B cell (primary cell): ENCODE results near the gene FRMPD2. TPM values are rescaled to one million over a fixed set of nuclear protein-coding genes. Genes with fewer than 3 reads are reported as not detected.

Experiments
- ATAC-seq: fragments of 200-7000 bp; cut with Tn5 transposase; one replicate; pipeline ENCODE4 v1.10.0; 2021; ENCODE audit warnings: low read depth, mild to moderate bottlenecking, moderate number of reproducible peaks, moderate library complexity
- CTCF ChIA-PET: fragments of 350-600 bp; sonication (Branson Sonifier 250); formaldehyde crosslinking; loops from one replicate; lab custom pipeline; 2021; ENCODE audit warnings: antibody characterized with exemption, inconsistent platforms; lab: Charles Lee
- POLR2A ChIA-PET: fragments of 350-600 bp; sonication (Branson Sonifier 250); formaldehyde crosslinking; loops from one replicate; lab custom pipeline; 2021; ENCODE audit warnings: antibody characterized with exemption; lab: Charles Lee
- DNase-seq: peaks from one replicate; pipeline ENCODE4 v3.0.0; 2013
- H2AFZ ChIP-seq: 2 replicates; pipeline ENCODE4 v1.6.1; 2012; ENCODE audit warnings: mild to moderate bottlenecking, low read depth, low read length; ENCODE audit not compliant: insufficient read depth, poor library complexity, severe bottlenecking
- H3K27ac ChIP-seq, 2 donors: 1 replicate in 1 of 2; 2 replicates in 1 of 2; pipeline ENCODE4 v1.5.1; 2012 to 2013; ENCODE audit warnings: low read length in 2 of 2, mild to moderate bottlenecking in 2 of 2, moderate library complexity in 1 of 2
- H3K27me3 ChIP-seq, 4 experiments: fragments of 200-600 bp in 1 of 4; sonication (generic) in 1 of 4; replicated peaks in 1 of 4; 1 replicate in 2 of 4; 2 replicates in 2 of 4; pipeline versions ENCODE4 v1.6.1 to v1.7.0; 2013 to 2016; ENCODE audit warnings: low read length in 3 of 4, mild to moderate bottlenecking in 2 of 4, mixed read lengths in 1 of 4, moderate library complexity in 1 of 4; ENCODE audit not compliant: insufficient read depth in 4 of 4, control insufficient read depth in 3 of 4; ENCODE audit errors: control extremely low read depth in 1 of 4
- H3K36me3 ChIP-seq, 2 experiments: replicated peaks in 1 of 2; 1 replicate in 1 of 2; 2 replicates in 1 of 2; pipeline versions ENCODE4 v1.6.1 to v1.7.1; 2013; ENCODE audit warnings: low read length in 1 of 2; ENCODE audit not compliant: insufficient read depth in 2 of 2, control insufficient read depth in 1 of 2; ENCODE audit errors: control extremely low read depth in 1 of 2, extremely low read depth in 1 of 2
- H3K4me1 ChIP-seq, 2 donors: fragments of 200-600 bp in 1 of 2; sonication (generic) in 1 of 2; 1 replicate in 1 of 2; 2 replicates in 1 of 2; pipeline versions ENCODE4 v1.5.1 to v1.6.1; 2013 to 2017; ENCODE audit warnings: low read length in 2 of 2; ENCODE audit not compliant: control insufficient read depth in 2 of 2, insufficient read depth in 2 of 2
- H3K4me2 ChIP-seq: replicated peaks from 2 replicates; pipeline ENCODE3; 2012; ENCODE audit warnings: mild to moderate bottlenecking, low read depth, low read length; ENCODE audit not compliant: poor library complexity, severe bottlenecking
- H3K4me3 ChIP-seq, 5 experiments: fragments of 200-600 bp in 1 of 5; sonication (generic) in 1 of 5; 1 replicate in 3 of 5; 2 replicates in 2 of 5; pipeline versions ENCODE4 v1.5.1 to v1.7.0; 2011 to 2016; ENCODE audit warnings: low read length in 4 of 5, mild to moderate bottlenecking in 4 of 5, low read depth in 2 of 5, control low read depth in 1 of 5, moderate library complexity in 1 of 5; ENCODE audit not compliant: insufficient read depth in 1 of 5; ENCODE audit errors: control extremely low read depth in 1 of 5, extremely low read depth in 1 of 5
- H3K79me2 ChIP-seq: fragments of 200-600 bp; sonication (generic); one replicate; pipeline ENCODE4 v1.6.0; 2016; ENCODE audit warnings: low read length; ENCODE audit not compliant: control insufficient read depth, insufficient read depth
- H3K9ac ChIP-seq: fragments of 200-600 bp; sonication (generic); 2 replicates; pipeline ENCODE4 v1.6.1; 2017; ENCODE audit warnings: mild to moderate bottlenecking, low read length, moderate library complexity
- H3K9me3 ChIP-seq, 3 donors: one replicate each; pipeline versions ENCODE4 v1.6.1 to v1.7.1; 2013; ENCODE audit warnings: low read length in 2 of 3; ENCODE audit not compliant: control insufficient read depth in 2 of 3, insufficient read depth in 1 of 3; ENCODE audit errors: control extremely low read depth in 1 of 3
- H4K20me1 ChIP-seq: 2 replicates; pipeline ENCODE4 v1.6.0; 2012; ENCODE audit warnings: mild to moderate bottlenecking, low read length; ENCODE audit not compliant: insufficient read depth, control insufficient read depth, poor library complexity, severe bottlenecking
- H3K27ac Mint-ChIP-seq: one replicate; pipeline ENCODE4 v1.8.0; 2021; ENCODE audit warnings: mixed read lengths
- H3K27me3 Mint-ChIP-seq: one replicate; pipeline ENCODE4 v1.8.0; 2021; ENCODE audit warnings: mixed read lengths
- H3K4me1 Mint-ChIP-seq: one replicate; pipeline ENCODE4 v1.8.0; 2021; ENCODE audit warnings: mixed read lengths
- H3K4me3 Mint-ChIP-seq: one replicate; pipeline ENCODE4 v1.8.0; 2021; ENCODE audit warnings: mixed read lengths
- H3K9me3 Mint-ChIP-seq: one replicate; pipeline ENCODE4 v1.8.0; 2022; ENCODE audit warnings: mixed read lengths; ENCODE audit not compliant: insufficient read depth
- EZH2 ChIP-seq: IDR thresholded peaks from 2 replicates; pipeline ENCODE4 v1.6.1; 2012; ENCODE audit warnings: borderline replicate concordance, low read depth, mild to moderate bottlenecking, moderate library complexity, low read length; ENCODE audit not compliant: insufficient read depth, poor library complexity, severe bottlenecking
- WGBS: methylation state at CpG from one replicate; pipeline ENCODE4 v1.1.5; 2013; ENCODE audit warnings: missing lambda C conversion rate; ENCODE audit not compliant: insufficient coverage; 5-methylcytosine and 5-hydroxymethylcytosine counted together
- intact Hi-C: fragments of 100-400 bp; cut with micrococcal nuclease; formaldehyde crosslinking; loops from one replicate; pipeline ENCODE4 v1.10.0; 2022
- polyA plus RNA-seq: library from polyadenylated mRNA; depleted of rRNA; stranded (reverse); fragments of >200 nt; gene quantifications from 2 replicates; pipeline ENCODE4 v1.2.3, GENCODE V29; 2012
- total RNA-seq, 2 donors: library from RNA; stranded (reverse); fragments of 120-200 nt in 1 of 2; gene quantifications; 1 replicate in 1 of 2; 2 replicates in 1 of 2; pipeline versions ENCODE4 v1.2.3 to v1.2.4, GENCODE V29; 2013 to 2022
- TF ChIP-seq, protein P1 (sequence below): fragments of 200-600 bp; IDR thresholded peaks from one replicate; pipeline ENCODE4 v1.8.0; 2022; ENCODE audit warnings: antibody characterized with exemption, mild to moderate bottlenecking

The FRMPD2 gene
- total and polyA plus RNA-seq, 2 donors (not counting 1 experiment from before 2014, with no cell fraction given) = not detected

GRCh38 chr10:48251525-48252353 is 22.8 kb downstream of the FRMPD2 start:
- ATAC-seq (no peak), DNase-seq (no peak)
- H3K9ac ChIP-seq = no peak overlapping the region
- no peaks in the 10 kb centered on the region for H3K4me1 Mint-ChIP-seq
- no peak overlapping the region for H3K4me3 Mint-ChIP-seq
- peaks cover 9% of the 10 kb centered on the region for H3K27me3 Mint-ChIP-seq
- ChIA-PET POLR2A (no interaction called here), CTCF (no interaction called here)
- no peaks in the 10 kb centered on the region for H3K79me2 ChIP-seq
- no peaks in the 10 kb centered on the region for H3K9me3 ChIP-seq
- intact Hi-C loops = no loop called here
- no peak overlapping the region for H3K4me3 ChIP-seq
- 89% methylated on average over 11 of the region's 13 CpGs for WGBS
- H4K20me1 ChIP-seq = no peaks in the 10 kb centered on the region
- no peaks in the 10 kb centered on the region for H3K27me3 ChIP-seq
- no peaks in the 10 kb centered on the region for H3K9me3 Mint-ChIP-seq
- no peaks in the 10 kb centered on the region for H3K4me1 ChIP-seq
- no peak overlapping the region for H3K27ac ChIP-seq
- H3K4me2 ChIP-seq = no peak overlapping the region
- H3K36me3 ChIP-seq = no peaks in the 10 kb centered on the region
- TF ChIP-seq, protein P1, sequence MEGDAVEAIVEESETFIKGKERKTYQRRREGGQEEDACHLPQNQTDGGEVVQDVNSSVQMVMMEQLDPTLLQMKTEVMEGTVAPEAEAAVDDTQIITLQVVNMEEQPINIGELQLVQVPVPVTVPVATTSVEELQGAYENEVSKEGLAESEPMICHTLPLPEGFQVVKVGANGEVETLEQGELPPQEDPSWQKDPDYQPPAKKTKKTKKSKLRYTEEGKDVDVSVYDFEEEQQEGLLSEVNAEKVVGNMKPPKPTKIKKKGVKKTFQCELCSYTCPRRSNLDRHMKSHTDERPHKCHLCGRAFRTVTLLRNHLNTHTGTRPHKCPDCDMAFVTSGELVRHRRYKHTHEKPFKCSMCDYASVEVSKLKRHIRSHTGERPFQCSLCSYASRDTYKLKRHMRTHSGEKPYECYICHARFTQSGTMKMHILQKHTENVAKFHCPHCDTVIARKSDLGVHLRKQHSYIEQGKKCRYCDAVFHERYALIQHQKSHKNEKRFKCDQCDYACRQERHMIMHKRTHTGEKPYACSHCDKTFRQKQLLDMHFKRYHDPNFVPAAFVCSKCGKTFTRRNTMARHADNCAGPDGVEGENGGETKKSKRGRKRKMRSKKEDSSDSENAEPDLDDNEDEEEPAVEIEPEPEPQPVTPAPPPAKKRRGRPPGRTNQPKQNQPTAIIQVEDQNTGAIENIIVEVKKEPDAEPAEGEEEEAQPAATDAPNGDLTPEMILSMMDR = no peak
- TF ChIP-seq EZH2 = no peak
- H3K27ac Mint-ChIP-seq = no peak overlapping the region
- H2AFZ ChIP-seq = no peak overlapping the region

- TF ChIP-seq, protein P1 = no peak
- no peak for TF ChIP-seq EZH2
- intact Hi-C loops = no loop called here
- no peak for DNase-seq
- Histone ChIP-seq H3K9me3 (no peaks in the 10 kb centered on the region), H3K27ac (no peak overlapping the region), H3K27me3 (no peaks in the 10 kb centered on the region), H3K4me3 (no peak overlapping the region), H3K79me2 (no peaks in the 10 kb centered on the region), H3K4me1 (no peaks in the 10 kb centered on the region), H3K9ac (no peak overlapping the region), H4K20me1 (no peaks in the 10 kb centered on the region), H2AFZ (no peak overlapping the region), H3K36me3 (no peaks in the 10 kb centered on the region), H3K4me2 (no peak overlapping the region)
- ATAC-seq = no peak
- ChIA-PET POLR2A (no interaction called here), CTCF (interaction anchor here (0.7 kb wide), 1 partner anchor 20 kb away, joined by 3 read pairs; no protein-coding TSS in a partner anchor)
- H3K9me3 Mint-ChIP-seq = no peaks in the 10 kb centered on the region
- H3K27me3 Mint-ChIP-seq = peaks cover 9% of the 10 kb centered on the region
- H3K4me1 Mint-ChIP-seq = no peaks in the 10 kb centered on the region
- no peak overlapping the region for H3K27ac Mint-ChIP-seq
- no peak overlapping the region for H3K4me3 Mint-ChIP-seq
Measured at GRCh38 chr10:48251152-48251524, 23.4 kb downstream of the FRMPD2 start.
